SU-DHL-6 (cell line): ENCODE results near the gene HOXA5.

Source experiments
- H2AFZ ChIP-seq: fragments of 200-600 bp; sonication (generic); 2 replicates; pipeline ENCODE4 v1.6.1; 2014; ENCODE audit warnings: low read depth, mild to moderate bottlenecking, moderate library complexity, mixed read lengths, antibody characterized with exemption, low read length; ENCODE audit not compliant: severe bottlenecking
- H3F3A ChIP-seq: fragments of 200-600 bp; shearing (Covaris generic); 2 replicates; pipeline ENCODE4 v1.6.0; 2016; ENCODE audit warnings: antibody characterized with exemption, mild to moderate bottlenecking; ENCODE audit not compliant: insufficient read depth
- H3K27ac ChIP-seq: fragments of 200-600 bp; sonication (generic); 2 replicates; pipeline ENCODE4 v1.5.1; 2016; ENCODE audit warnings: low read depth, mild to moderate bottlenecking, low read length, moderate library complexity, mixed read lengths
- H3K27me3 ChIP-seq: fragments of 200-600 bp; sonication (generic), shearing (Covaris generic); 2 replicates; pipeline ENCODE4 v1.6.0; 2014; ENCODE audit warnings: mild to moderate bottlenecking, low read length
- H3K36me3 ChIP-seq: fragments of 200-600 bp; sonication (generic); 2 replicates; pipeline ENCODE4 v1.6.1; 2014; ENCODE audit warnings: mild to moderate bottlenecking, low read length, mixed read lengths
- H3K4me2 ChIP-seq: fragments of 300-600, 200-600 bp; shearing (Covaris generic), sonication (generic); 2 replicates; pipeline ENCODE4 v1.6.0; 2014; ENCODE audit warnings: low read length, low read depth, mild to moderate bottlenecking; ENCODE audit not compliant: poor library complexity, severe bottlenecking
- H3K4me3 ChIP-seq: fragments of 200-600 bp; sonication (generic); 2 replicates; pipeline ENCODE4 v1.5.1; 2014; ENCODE audit warnings: antibody characterized with exemption, low read length, mild to moderate bottlenecking, mixed read lengths; ENCODE audit not compliant: insufficient read depth, poor library complexity, severe bottlenecking
- H3K79me2 ChIP-seq: fragments of 200-600 bp; sonication (generic); 2 replicates; pipeline ENCODE4 v1.6.1; 2014; ENCODE audit warnings: mild to moderate bottlenecking, low read length, moderate library complexity; ENCODE audit not compliant: insufficient read depth
- H3K9ac ChIP-seq: fragments of 200-600 bp; sonication (generic); 2 replicates; pipeline ENCODE4 v1.7.0; 2014; ENCODE audit warnings: mild to moderate bottlenecking, low read length
- H3K9me2 ChIP-seq: fragments of 200-600 bp; sonication (generic); replicated peaks from 2 replicates; pipeline ENCODE4 v1.6.1; 2014; ENCODE audit warnings: low read length; ENCODE audit not compliant: insufficient read depth
- H3K9me3 ChIP-seq: fragments of 200-600 bp; sonication (generic); 2 replicates; pipeline ENCODE4 v1.6.1; 2014; ENCODE audit warnings: low read length, mixed read lengths; ENCODE audit not compliant: insufficient read depth
- H4K20me1 ChIP-seq: fragments of 200-600 bp; sonication (generic); 2 replicates; pipeline ENCODE4 v1.6.1; 2014; ENCODE audit warnings: low read depth, mild to moderate bottlenecking, antibody characterized with exemption, low read length, moderate library complexity, mixed read lengths
- CTCF ChIP-seq: fragments of 200-600 bp; sonication (generic); IDR thresholded peaks from one replicate; pipeline ENCODE4 v1.5.1; 2017; ENCODE audit warnings: antibody characterized with exemption, mild to moderate bottlenecking, low read length, moderate library complexity; ENCODE audit not compliant: insufficient read depth, poor library complexity, severe bottlenecking
- EZH2phosphoT487 ChIP-seq: fragments of 200-600 bp; sonication (generic), shearing (Covaris generic); conservative IDR thresholded peaks from 2 replicates; pipeline ENCODE4 v1.6.1; 2018; ENCODE audit warnings: mild to moderate bottlenecking, antibody characterized with exemption, low read length, moderate library complexity, mixed read lengths

Gene HOXA5

GRCh38 chr7:27114881-27115220 lies 28.6 kb downstream of the HOXA5 start:
- Histone ChIP-seq H3K27me3 (no peaks in the 10 kb centered on the region), H3K9me2 (no peaks in the 10 kb centered on the region), H3K9me3 (no peaks in the 10 kb centered on the region), H3K79me2 (no peaks in the 10 kb centered on the region), H3K36me3 (no peaks in the 10 kb centered on the region), H2AFZ (no peak overlapping the region), H3K27ac (no peak overlapping the region), H3K4me3 (no peak overlapping the region), H3K4me2 (no peak overlapping the region), H4K20me1 (no peaks in the 10 kb centered on the region), H3F3A (no peaks in the 10 kb centered on the region), H3K9ac (no peak overlapping the region)
- TF ChIP-seq EZH2phosphoT487, result no peak
- no peak for TF ChIP-seq CTCF

- H3K4me2 ChIP-seq, result no peak overlapping the region
- H4K20me1 ChIP-seq, result no peaks in the 10 kb centered on the region
- no peaks in the 10 kb centered on the region for H3K9me3 ChIP-seq
- no peaks in the 10 kb centered on the region for H3K79me2 ChIP-seq
- no peaks in the 10 kb centered on the region for H3F3A ChIP-seq
- H3K9ac ChIP-seq, result no peak overlapping the region
- no peaks in the 10 kb centered on the region for H3K9me2 ChIP-seq
- TF ChIP-seq CTCF (no peak), EZH2phosphoT487 (no peak)
- no peaks in the 10 kb centered on the region for H3K36me3 ChIP-seq
- no peak overlapping the region for H2AFZ ChIP-seq
- H3K27ac ChIP-seq, result no peak overlapping the region
- H3K4me3 ChIP-seq, result no peak overlapping the region
- no peaks in the 10 kb centered on the region for H3K27me3 ChIP-seq
These were observed 29.3 kb downstream of the HOXA5 start for GRCh38 chr7:27113991-27114769.

- H3K9me3 ChIP-seq, result no peaks in the 10 kb centered on the region
- H3K36me3 ChIP-seq, result no peaks in the 10 kb centered on the region
- H2AFZ ChIP-seq, result no peak overlapping the region
- no peaks in the 10 kb centered on the region for H3K9me2 ChIP-seq
- TF ChIP-seq EZH2phosphoT487 (no peak), CTCF (no peak)
- H4K20me1 ChIP-seq, result no peaks in the 10 kb centered on the region
- no peaks in the 10 kb centered on the region for H3K27me3 ChIP-seq
- H3F3A ChIP-seq, result no peaks in the 10 kb centered on the region
- no peak overlapping the region for H3K27ac ChIP-seq
- H3K4me2 ChIP-seq, result no peak overlapping the region
- H3K79me2 ChIP-seq, result no peaks in the 10 kb centered on the region
- no peak overlapping the region for H3K9ac ChIP-seq
- H3K4me3 ChIP-seq, result no peak overlapping the region
These were observed 30.2 kb downstream of the HOXA5 start for GRCh38 chr7:27112955-27113949.
